Right lobe of liver (tissue), 4 donors: Measurements from ENCODE around the gene PAQR8.

Source experiments
- POLR2A ChIP-seq: fragments of 450-650 bp; IDR thresholded peaks from one replicate; pipeline ENCODE4 v1.6.1; 2017; ENCODE audit warnings: antibody characterized with exemption, mild to moderate bottlenecking
- TF ChIP-seq, protein P1 (sequence below), 4 donors: fragments of 200-600 bp in 3 of 4; fragments of 450-650 bp in 1 of 4; IDR thresholded peaks; one replicate each; pipeline versions ENCODE4 v1.5.1 to v1.8.0; 2016 to 2022; ENCODE audit warnings: antibody characterized with exemption in 4 of 4, mild to moderate bottlenecking in 2 of 4
- donor health status: DM: no; HTN: no; CAD: no.
- donor health status: DM: no; HTN: no; CAD: no.
- donor health status: DM: no; HTN: yes; CAD: no.

GRCh38 chr6:52356017-52356416 is 5.9 kb upstream of the PAQR8 start:
- TF ChIP-seq, protein P1, sequence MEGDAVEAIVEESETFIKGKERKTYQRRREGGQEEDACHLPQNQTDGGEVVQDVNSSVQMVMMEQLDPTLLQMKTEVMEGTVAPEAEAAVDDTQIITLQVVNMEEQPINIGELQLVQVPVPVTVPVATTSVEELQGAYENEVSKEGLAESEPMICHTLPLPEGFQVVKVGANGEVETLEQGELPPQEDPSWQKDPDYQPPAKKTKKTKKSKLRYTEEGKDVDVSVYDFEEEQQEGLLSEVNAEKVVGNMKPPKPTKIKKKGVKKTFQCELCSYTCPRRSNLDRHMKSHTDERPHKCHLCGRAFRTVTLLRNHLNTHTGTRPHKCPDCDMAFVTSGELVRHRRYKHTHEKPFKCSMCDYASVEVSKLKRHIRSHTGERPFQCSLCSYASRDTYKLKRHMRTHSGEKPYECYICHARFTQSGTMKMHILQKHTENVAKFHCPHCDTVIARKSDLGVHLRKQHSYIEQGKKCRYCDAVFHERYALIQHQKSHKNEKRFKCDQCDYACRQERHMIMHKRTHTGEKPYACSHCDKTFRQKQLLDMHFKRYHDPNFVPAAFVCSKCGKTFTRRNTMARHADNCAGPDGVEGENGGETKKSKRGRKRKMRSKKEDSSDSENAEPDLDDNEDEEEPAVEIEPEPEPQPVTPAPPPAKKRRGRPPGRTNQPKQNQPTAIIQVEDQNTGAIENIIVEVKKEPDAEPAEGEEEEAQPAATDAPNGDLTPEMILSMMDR (IDR thresholded peaks at IDR 0.05), result no peak
- TF ChIP-seq POLR2A, result no peak
